ENCODE data around the gene DOC2B. TPM values are rescaled to one million over a fixed set of nuclear protein-coding genes. Genes with fewer than 3 reads are reported as not detected.

DOC2B gene
- polyA plus RNA-seq, 3 donors = 0.02 to 0.19 TPM; not detected in 1

GRCh38 chr17:223723-224471 lies 42.4 kb upstream of the DOC2B start:
- 75% methylated on average over 12 of the region's 12 CpGs for WGBS (ENCODE audit: insufficient coverage)
- H3K27ac ChIP-seq (ENCODE audit: low read depth in 1 of 2, low read length in 2 of 2) = no peak overlapping the region
- intact Hi-C loops (cut with micrococcal nuclease) = loop anchor here in 1 of 2 donors (10.0 kb wide), 1 partner anchor 1201 kb away; no protein-coding TSS in a partner anchor
- H3K27me3 ChIP-seq (ENCODE audit: control insufficient read depth in 2 of 2, insufficient read depth in 2 of 2, low read length in 2 of 2) = no peaks in the 10 kb centered on the region
- H3K36me3 ChIP-seq (replicated peaks in 1 of 2; ENCODE audit: control insufficient read depth in 1 of 2, insufficient read depth in 2 of 2, low read length in 2 of 2) = no peaks in the 10 kb centered on the region
- TF ChIP-seq, protein P1, sequence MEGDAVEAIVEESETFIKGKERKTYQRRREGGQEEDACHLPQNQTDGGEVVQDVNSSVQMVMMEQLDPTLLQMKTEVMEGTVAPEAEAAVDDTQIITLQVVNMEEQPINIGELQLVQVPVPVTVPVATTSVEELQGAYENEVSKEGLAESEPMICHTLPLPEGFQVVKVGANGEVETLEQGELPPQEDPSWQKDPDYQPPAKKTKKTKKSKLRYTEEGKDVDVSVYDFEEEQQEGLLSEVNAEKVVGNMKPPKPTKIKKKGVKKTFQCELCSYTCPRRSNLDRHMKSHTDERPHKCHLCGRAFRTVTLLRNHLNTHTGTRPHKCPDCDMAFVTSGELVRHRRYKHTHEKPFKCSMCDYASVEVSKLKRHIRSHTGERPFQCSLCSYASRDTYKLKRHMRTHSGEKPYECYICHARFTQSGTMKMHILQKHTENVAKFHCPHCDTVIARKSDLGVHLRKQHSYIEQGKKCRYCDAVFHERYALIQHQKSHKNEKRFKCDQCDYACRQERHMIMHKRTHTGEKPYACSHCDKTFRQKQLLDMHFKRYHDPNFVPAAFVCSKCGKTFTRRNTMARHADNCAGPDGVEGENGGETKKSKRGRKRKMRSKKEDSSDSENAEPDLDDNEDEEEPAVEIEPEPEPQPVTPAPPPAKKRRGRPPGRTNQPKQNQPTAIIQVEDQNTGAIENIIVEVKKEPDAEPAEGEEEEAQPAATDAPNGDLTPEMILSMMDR (IDR thresholded peaks at IDR 0.05) = no peak
- no peaks in the 10 kb centered on the region for H3K9me3 ChIP-seq (replicated peaks in 1 of 2; ENCODE audit: control insufficient read depth in 1 of 2, insufficient read depth in 1 of 2, low read length in 2 of 2)
- peaks cover 4% of the 10 kb centered on the region for H3K4me1 Mint-ChIP-seq
- H3K27me3 Mint-ChIP-seq (ENCODE audit: low read depth in 3 of 3) = peaks cover 4 to 8% (median 6%) of the 10 kb centered on the region in 3 donors
- H3K36me3 Mint-ChIP-seq = no peaks in the 10 kb centered on the region
- peak overlapping the region in 2 of 7 donors; percentile 42 to 50 for H3K27ac Mint-ChIP-seq
- no peak for DNase-seq
- H3K4me2 ChIP-seq (replicated peaks; ENCODE audit: extremely low read depth, low read length, poor library complexity, severe bottlenecking) = no peak overlapping the region
- no peaks in the 10 kb centered on the region for H3K79me2 ChIP-seq (ENCODE audit: insufficient read depth, low read length)
- H3K4me3 ChIP-seq (replicated peaks in 1 of 3; ENCODE audit: low read depth in 2 of 3, low read length in 3 of 3) = no peak overlapping the region
- no peak overlapping the region for H3K9ac ChIP-seq (ENCODE audit: insufficient read depth, low read length, poor library complexity, severe bottlenecking)
- peaks cover 0 to 5% (median 1%) of the 10 kb centered on the region in 7 donors for H3K9me3 Mint-ChIP-seq
- H3K4me3 Mint-ChIP-seq = no peak overlapping the region
- no peak overlapping the region for H2AFZ ChIP-seq (ENCODE audit: insufficient read depth, low read depth, low read length, poor library complexity, severe bottlenecking)
- H3K4me1 ChIP-seq (ENCODE audit: control insufficient read depth in 1 of 2, insufficient read depth in 2 of 2, low read length in 2 of 2) = peaks cover 0 to 8% of the 10 kb centered on the region in 2 donors
- no peaks in the 10 kb centered on the region for H4K20me1 ChIP-seq (ENCODE audit: insufficient read depth, low read length)

DNA sequence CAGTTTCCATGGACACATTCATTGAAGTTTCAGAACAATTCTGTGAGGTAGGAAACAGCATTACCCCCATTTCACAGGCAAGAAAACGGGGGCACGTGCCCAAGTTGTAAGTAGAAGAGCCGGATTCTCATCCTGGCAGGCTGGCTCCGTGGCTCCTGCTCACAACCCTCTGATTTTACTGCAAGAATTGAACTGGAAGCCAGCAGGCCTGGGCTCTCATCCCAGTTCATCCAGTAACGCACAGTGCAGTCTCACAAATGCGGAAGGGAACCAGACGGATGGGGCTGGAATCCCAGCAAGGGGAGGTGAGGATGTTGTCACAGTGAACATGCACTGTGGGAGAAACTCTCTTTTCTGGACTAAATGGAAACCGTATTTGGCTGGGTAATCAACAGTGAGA lies 40.7 kb upstream of the DOC2B start:
- H3K36me3 ChIP-seq (replicated peaks in 1 of 2; ENCODE audit: control insufficient read depth in 1 of 2, insufficient read depth in 2 of 2, low read length in 2 of 2) = no peaks in the 10 kb centered on the region
- no peaks in the 10 kb centered on the region for H3K79me2 ChIP-seq (ENCODE audit: insufficient read depth, low read length)
- no peak overlapping the region for H3K27ac ChIP-seq (ENCODE audit: low read depth in 1 of 2, low read length in 2 of 2)
- no peaks in the 10 kb centered on the region for H4K20me1 ChIP-seq (ENCODE audit: insufficient read depth, low read length)
- no peak overlapping the region for H3K4me3 ChIP-seq (replicated peaks in 1 of 3; ENCODE audit: low read depth in 2 of 3, low read length in 3 of 3)
- Mint-ChIP-seq H3K4me3 (no peak overlapping the region), H3K9me3 (peaks cover 0 to 5% (median 1%) of the 10 kb centered on the region in 7 donors), H3K4me1 (peaks cover 10% of the 10 kb centered on the region), H3K27ac (no peak overlapping the region), H3K27me3 (ENCODE audit: low read depth in 3 of 3) (peaks cover 4 to 5% (median 4%) of the 10 kb centered on the region in 3 donors), H3K36me3 (no peaks in the 10 kb centered on the region)
- no peak overlapping the region for H3K9ac ChIP-seq (ENCODE audit: insufficient read depth, low read length, poor library complexity, severe bottlenecking)
- H3K27me3 ChIP-seq (ENCODE audit: control insufficient read depth in 2 of 2, insufficient read depth in 2 of 2, low read length in 2 of 2) = no peaks in the 10 kb centered on the region
- H3K4me2 ChIP-seq (replicated peaks; ENCODE audit: extremely low read depth, low read length, poor library complexity, severe bottlenecking) = no peak overlapping the region
- no peak overlapping the region for H2AFZ ChIP-seq (ENCODE audit: insufficient read depth, low read depth, low read length, poor library complexity, severe bottlenecking)
- H3K4me1 ChIP-seq (ENCODE audit: control insufficient read depth in 1 of 2, insufficient read depth in 2 of 2, low read length in 2 of 2) = peaks cover 0 to 14% of the 10 kb centered on the region in 2 donors
- WGBS (ENCODE audit: insufficient coverage) = 60% methylated on average over 2 of the region's 8 CpGs
- TF ChIP-seq, protein P1 (IDR thresholded peaks at IDR 0.05) = no peak
- intact Hi-C loops (cut with micrococcal nuclease) = loop anchor here in 1 of 2 donors (10.0 kb wide), 1 partner anchor 1203 kb away; no protein-coding TSS in a partner anchor
- no peaks in the 10 kb centered on the region for H3K9me3 ChIP-seq (replicated peaks in 1 of 2; ENCODE audit: control insufficient read depth in 1 of 2, insufficient read depth in 1 of 2, low read length in 2 of 2)
- no peak for DNase-seq
